K562 (cell line): Measurements from ENCODE around the gene MMD2. TPM values are rescaled to one million over a fixed set of nuclear protein-coding genes. Genes with fewer than 3 reads are reported as not detected.

Experiments
- CCNT2 ChIP-seq: IDR thresholded peaks from 2 replicates; pipeline ENCODE4 v1.6.1; 2011; ENCODE audit warnings: borderline replicate concordance, low read depth, mild to moderate bottlenecking, moderate library complexity, mixed read lengths, low read length; ENCODE audit not compliant: insufficient read length; ENCODE audit errors: extremely low read depth
- E2F8 ChIP-seq: fragments of 450-650 bp; IDR thresholded peaks from 2 replicates; pipeline ENCODE4 v1.7.1; 2018; ENCODE audit warnings: mild to moderate bottlenecking, low read depth; ENCODE audit not compliant: partially characterized antibody
- ETS1 ChIP-seq: conservative IDR thresholded peaks from 2 replicates; pipeline ENCODE4 v1.6.1; 2011; ENCODE audit warnings: low read depth, mild to moderate bottlenecking, low read length; ENCODE audit not compliant: control insufficient read depth
- FOXJ2 ChIP-seq: fragments of 200-800 bp; sonication (Bioruptor generic); IDR thresholded peaks from 2 replicates; pipeline ENCODE4 v1.6.1; 2016; ENCODE audit warnings: missing genetic modification characterization, missing compliant biosample characterization
- PTRF ChIP-seq: fragments of 450-650 bp; IDR thresholded peaks from 2 replicates; pipeline ENCODE4 v1.6.1; 2016; ENCODE audit warnings: mild to moderate bottlenecking, missing genetic modification characterization, missing compliant biosample characterization
- SIX5 ChIP-seq, 2 experiments: IDR thresholded peaks; 2 replicates each; pipeline ENCODE4 v1.6.1; 2011; ENCODE audit warnings: low read length in 2 of 2, borderline replicate concordance in 1 of 2, low read depth in 1 of 2, mild to moderate bottlenecking in 1 of 2, moderate library complexity in 1 of 2; ENCODE audit not compliant: insufficient read depth in 1 of 2
- TARDBP ChIP-seq: fragments of 450-650 bp; IDR thresholded peaks from 2 replicates; pipeline ENCODE4 v1.6.1; 2016
- VEZF1 ChIP-seq: fragments of 200-800 bp; sonication (Bioruptor generic); IDR thresholded peaks from 2 replicates; pipeline ENCODE4 v1.6.1; 2017; ENCODE audit warnings: missing genetic modification characterization, missing compliant biosample characterization
- ZBTB9 ChIP-seq: fragments of 450-650 bp; formaldehyde crosslinking; IDR thresholded peaks from 2 replicates; pipeline ENCODE4 v1.4.0; 2020; ENCODE audit warnings: mild to moderate bottlenecking, moderate library complexity
- polyA plus RNA-seq, 8 experiments: library from polyadenylated mRNA; depleted of rRNA in 4 of 8; stranded (reverse) in 5 of 8; unstranded in 3 of 8; fragments of >200 nt; fragmentation: Nextera tagmentation in 2 of 8; fragmentation: Illumina TruSeq in 1 of 8; extraction: Ambion mirVana in 2 of 8; extraction: Trizol in 1 of 8; gene quantifications; 2 replicates each; pipeline versions ENCODE4 v1.2.1 to v1.2.3, GENCODE V29; 2011 to 2014; ENCODE audit warnings: inconsistent platforms in 1 of 8, missing spikeins in 1 of 8
- total RNA-seq, 7 experiments: library from RNA; depleted of rRNA in 6 of 7; stranded (reverse); fragments of >200 nt in 6 of 7; fragmentation: Illumina TruSeq in 2 of 7; extraction: Trizol in 2 of 7; gene quantifications; 2 replicates each; pipeline versions ENCODE4 v1.2.1 to v1.2.3, GENCODE V29; 2011 to 2021; ENCODE audit warnings: low replicate concordance in 1 of 7

MMD2 gene
- total and polyA plus RNA-seq, 9 of the 15 experiments (the other 6 are each of a cell fraction or from before 2014, with no cell fraction given), result not detected

- peak; percentile 58 for TF ChIP-seq CCNT2
- TF ChIP-seq PTRF (tag), result no peak
- no peak for TF ChIP-seq ZBTB9
- peak; percentile 48 for TF ChIP-seq ETS1
- TF ChIP-seq VEZF1, result peak; percentile 93
- TF ChIP-seq SIX5 (IDR thresholded peaks at IDR 0.05; ENCODE audit: borderline replicate concordance in 1 of 2, insufficient read depth in 1 of 2, low read depth in 1 of 2, low read length in 2 of 2), result no peak
- TF ChIP-seq TARDBP, result peak; percentile 37; the same call in 1 of the 2 replicates
- peak; percentile 47 for TF ChIP-seq E2F8
- no peak for TF ChIP-seq FOXJ2 (tag)
Observed at GRCh38 chr7:4883372-4884144, 75.4 kb downstream of the MMD2 start, which contains the start of gene RADIL (continued).
